Ammon's horn (tissue), 1 donor: ENCODE data around the gene SPNS1.
"Not testable (repeated sequence)": the region's sequence is repeated elsewhere in the genome, so short reads cannot be mapped to it uniquely, and the experiment has no call there.

Source experiments
- DNase-seq: peaks from one replicate; pipeline ENCODE4 v3.0.0-alpha.2; 2016; ENCODE audit warnings: low spot score

The SPNS1 gene

DNA sequence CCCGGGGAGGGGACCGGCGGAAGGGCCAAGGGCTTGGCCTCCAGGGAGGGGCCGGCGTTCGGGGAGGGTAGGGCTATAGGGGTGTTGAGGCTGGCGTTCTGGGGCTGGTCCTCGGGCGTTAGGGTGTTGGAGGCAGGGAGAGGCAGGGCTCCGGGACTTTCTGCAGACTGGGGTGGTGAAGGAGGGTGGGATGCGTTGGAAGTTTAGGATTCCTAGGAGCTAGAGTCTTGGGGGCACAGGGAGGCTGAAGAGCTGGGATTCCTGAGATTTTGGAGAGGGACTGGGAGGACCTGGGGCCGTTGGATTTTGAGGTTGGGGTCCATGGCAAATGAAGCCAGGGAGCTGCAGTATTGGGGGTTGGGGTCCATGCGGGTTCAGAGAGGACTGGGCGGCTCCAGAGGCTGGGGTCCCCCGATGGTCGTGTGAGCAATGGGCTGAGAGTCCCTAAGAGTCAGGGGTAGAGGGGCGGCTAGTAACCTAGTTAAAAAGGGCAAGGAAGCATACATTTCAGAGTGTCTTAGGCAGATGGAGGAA, 23.1 kb upstream of the SPNS1 start:
- no peak for DNase-seq

DNA sequence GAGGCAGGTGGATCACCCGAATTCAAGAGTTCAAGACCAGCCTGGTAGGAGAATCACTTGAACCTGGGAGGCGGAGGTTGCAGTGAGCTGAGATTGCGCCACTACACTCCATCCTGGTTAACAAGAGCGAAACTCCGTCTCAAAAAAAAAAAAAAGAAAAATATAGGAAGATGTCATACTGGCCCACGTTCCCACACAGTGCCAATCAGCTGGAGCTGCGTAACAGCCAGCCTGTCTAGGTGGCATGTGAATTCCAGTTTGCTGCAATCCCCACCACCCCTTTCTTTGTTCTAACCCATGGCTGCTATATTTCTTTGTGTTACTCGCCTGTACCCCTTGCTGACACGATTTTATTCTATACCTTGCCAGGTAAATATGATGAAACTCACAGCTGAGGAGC, 16.4 kb upstream of the SPNS1 start:
- DNase-seq: no peak

DNA sequence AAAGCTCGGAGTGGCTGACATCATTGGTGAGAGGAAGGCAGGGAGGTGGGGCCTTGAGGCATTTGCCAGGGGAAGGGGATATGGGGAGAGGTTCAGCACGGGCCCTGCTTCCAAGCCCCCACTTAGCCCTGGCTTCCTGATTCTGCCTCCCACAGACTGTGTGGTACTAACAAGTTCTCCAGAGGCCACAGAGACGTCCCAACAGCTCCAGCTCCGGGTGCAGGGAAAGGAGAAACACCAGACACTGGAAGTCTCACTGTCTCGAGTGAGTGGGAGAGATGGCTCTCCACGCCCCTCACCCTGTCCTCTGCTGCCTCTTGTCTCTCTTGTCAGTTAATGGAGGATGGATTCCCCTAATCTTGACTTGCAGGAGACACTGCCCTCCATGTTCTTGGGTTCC, 15.7 kb upstream of the SPNS1 start:
- no peak for DNase-seq

DNA sequence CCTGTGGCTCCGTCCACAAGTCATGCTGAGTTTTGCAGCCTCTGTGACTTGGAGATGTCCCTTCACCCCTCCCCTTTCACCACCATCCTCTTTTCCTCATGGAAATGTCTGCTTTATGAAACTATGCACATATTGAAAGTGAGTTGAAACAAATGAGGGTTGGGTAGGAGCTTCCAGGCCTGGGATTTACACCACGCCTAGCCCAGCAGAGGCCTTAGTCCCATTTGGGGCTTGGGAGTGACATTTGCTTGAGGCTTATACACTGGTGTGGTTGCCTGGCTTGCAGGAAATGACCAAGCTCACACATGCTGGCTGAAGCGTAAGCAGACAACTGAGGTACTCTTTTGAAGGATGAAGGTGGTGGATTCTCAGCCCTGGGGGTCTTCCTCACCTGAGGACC, 10.5 kb upstream of the SPNS1 start:
- no peak for DNase-seq

DNA sequence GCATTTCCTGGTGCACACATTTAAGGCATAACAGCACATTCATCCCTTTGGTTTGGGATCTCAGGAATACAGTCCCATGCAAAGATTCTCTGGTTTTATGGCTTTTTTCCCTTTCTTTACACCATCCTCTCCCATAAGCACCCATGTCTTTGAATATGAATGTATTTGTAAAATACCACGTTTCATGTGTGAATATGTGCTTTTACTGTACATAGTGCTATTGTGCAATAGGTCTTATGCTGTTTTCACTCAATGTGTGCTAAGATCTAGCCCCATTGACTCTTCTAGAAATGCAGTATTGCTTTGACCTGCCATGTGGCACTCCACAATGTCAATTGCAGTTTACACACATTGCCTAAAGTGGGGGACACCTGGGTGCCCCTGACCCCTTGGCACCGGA, 10.1 kb upstream of the SPNS1 start:
- DNase-seq: no peak

DNA sequence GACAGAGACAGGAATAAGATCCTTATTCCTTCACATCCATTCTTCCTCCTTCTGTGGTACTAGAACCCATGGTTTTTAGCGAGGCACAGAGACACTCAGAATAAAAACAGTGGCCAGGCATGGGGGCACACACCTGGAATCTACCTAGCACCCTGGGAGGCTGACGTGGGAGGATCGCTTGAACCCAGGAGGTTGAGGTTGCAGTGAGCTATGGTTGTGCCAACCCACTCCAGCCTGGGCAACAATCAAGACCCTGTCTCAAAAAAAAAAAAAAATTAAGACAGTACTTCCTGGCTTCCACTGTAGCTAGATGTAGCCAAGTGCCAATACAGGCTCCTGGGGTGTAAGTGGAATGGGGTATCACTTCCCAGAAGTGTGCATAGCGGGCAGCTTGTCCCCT, 7.4 kb upstream of the SPNS1 start:
- no peak for DNase-seq

DNA sequence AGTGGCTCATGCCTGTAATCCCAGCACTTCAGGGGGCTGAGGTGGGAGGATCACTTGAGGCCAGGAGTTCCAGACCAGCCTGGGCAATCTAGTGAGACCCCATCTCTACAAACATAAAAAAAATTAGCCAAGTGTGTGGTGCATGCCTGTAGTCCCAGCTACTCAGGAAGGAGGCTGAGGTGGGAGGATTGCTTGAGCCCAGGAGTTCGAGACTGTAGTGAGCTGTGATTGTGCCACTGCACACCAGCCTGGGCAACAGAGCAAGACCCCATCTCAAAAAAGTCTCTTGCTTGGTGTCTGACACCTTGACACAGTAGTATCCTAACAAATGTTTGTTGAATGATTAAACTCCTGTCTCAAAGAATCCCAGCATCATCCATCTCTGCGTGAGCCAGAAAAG, 4.9 kb upstream of the SPNS1 start:
- not testable (repeated sequence) for DNase-seq

DNA sequence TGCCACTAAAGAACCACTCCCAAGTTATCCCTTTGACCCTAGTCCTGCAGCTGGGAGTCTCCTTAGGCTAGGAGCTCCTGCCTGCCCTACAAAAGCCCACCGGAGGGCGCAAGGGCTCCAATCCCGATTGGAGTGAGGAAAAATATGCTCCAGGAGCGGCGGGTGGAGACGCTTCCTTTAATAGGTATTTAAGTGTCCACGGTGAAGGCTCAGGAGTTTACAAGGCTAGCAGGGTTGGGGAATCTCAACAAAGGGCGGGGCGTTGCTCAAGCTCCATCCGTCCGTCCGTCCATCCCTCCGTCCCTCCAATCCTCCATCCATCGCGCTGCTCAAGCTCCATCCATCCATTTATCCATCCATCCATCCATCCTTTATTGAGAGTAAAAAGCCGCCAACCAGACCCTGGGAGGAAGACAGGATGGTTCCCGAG, 556 bp upstream of the SPNS1 start:
- peak; percentile 66 for DNase-seq

DNA sequence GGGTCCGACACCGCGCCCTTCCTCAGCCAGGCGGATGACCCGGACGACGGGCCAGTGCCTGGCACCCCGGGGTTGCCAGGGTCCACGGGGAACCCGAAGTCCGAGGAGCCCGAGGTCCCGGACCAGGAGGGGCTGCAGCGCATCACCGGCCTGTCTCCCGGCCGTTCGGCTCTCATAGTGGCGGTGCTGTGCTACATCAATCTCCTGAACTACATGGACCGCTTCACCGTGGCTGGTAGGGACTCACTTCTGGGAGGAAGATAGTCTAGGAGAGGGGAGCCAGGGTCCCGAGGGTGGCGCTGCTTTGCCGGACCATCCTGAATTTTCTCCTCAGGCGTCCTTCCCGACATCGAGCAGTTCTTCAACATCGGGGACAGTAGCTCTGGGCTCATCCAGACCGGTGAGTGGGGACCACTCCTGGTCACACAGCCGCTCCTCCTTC, 601 bp downstream of the SPNS1 start:
- no peak for DNase-seq

DNA sequence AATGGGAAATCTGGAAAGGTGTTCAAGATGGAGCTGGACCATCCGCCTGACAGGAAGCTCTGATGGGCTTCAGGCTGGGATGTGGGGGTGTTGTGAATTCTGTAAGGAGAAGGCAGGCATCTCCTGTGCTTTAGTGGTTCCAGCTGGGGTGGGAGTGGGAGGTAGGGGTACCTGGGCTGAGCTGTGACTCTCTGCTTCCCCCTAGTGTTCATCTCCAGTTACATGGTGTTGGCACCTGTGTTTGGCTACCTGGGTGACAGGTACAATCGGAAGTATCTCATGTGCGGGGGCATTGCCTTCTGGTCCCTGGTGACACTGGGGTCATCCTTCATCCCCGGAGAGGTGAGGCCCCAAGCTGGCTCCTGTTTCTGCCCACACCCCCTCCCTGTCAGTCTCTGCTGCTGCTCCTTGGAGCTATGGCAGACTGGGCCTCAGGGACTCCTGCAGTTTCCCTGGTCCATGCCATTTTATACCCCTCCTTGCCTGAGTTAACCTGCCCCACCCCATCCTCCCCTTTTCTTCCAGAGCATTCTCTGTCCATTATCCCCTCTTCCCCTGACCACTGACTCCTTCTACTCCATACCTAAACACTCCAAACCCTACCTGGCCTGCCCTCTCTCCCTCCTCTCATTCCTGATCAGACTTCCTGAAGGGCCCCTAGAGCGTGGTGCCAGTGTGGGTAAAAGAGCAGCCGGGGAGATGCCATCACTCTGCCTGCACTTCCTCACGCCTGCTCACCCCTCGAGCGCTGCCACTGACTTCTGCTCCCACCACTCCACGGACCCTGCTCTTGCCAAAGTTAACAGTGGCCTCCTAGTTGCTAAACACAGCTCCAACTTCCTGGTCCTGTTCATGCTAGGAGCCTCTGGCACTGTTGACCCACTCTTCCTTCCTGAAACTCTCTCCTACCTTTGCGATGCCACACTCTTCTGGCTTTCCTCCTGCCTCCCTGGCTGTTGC, 3.4 kb downstream of the SPNS1 start:
- DNase-seq: no peak

DNA sequence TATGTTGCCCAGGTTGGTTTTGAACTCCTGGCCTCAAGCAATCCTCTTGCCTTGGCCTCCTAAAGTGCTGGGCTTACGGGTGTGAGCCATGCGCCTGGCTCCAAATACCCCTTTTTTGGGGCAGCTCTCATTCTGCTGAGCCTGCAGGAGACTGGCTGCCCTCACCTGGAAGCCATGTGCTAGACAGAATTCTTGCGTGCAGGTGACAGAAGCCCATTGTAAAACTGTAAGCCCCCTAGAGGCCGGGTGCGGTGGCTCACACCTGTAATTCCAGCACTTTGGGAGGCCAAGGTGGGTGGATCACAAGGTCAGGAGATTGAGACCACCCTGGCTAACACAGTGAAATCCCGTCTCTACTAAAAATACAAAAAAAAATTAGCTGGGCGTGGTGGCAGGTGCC, 5.8 kb downstream of the SPNS1 start:
- DNase-seq: not testable (repeated sequence)

DNA sequence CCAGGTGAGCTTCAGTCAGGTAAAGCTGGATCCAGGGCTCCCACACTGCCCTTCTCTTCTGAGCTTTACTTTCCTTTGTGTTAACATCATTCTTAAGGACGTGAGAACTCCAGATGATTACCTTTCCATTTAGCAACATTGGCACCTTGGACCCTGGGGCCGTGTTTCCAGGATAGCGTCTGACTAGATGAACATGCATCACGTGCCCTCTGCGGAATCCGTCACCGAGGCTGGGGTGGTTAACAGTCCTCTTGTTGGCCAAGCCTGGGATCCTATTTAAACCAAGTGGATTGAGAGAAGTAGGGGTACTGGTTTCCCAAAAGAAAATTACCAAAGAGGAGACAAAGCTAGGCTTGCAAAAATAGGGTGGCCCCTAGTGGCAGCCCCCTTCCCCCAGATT, 6.4 kb downstream of the SPNS1 start:
- no peak for DNase-seq

DNA sequence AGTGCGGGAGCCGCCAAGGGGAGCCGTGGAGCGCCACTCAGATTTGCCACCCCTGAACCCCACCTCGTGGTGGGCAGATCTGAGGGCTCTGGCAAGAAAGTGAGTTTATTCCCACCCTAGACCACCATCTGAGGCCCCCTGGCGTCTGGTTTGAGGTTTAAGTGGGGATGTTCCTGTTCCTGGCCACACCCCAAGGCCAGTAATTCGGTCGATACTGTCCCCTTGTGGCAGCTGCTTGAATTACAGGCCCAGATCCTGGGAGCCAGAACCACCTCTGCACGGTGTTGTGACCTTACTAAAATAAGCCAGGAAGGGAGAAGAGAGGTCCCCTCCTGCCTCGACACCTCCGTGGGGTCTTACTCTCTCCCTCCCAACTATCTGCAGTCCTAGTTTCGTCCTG, 6.9 kb downstream of the SPNS1 start:
- DNase-seq: no peak

DNA sequence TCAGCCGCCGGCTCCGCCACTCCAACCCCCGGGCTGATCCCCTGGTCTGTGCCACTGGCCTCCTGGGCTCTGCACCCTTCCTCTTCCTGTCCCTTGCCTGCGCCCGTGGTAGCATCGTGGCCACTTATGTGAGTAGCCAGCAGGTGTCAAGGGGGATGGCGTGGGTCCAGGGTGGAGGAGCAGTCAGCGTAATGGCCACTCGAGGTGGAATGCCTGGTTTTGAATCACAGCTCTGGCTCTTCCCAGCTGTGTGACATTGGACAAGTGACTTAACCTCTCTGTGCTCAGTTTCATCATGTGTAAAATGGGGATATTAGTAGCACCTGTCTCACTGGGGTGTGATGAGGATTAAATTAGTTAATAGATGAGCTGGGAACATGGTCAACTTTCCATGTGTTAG, 7.8 kb downstream of the SPNS1 start:
- DNase-seq: no peak

DNA sequence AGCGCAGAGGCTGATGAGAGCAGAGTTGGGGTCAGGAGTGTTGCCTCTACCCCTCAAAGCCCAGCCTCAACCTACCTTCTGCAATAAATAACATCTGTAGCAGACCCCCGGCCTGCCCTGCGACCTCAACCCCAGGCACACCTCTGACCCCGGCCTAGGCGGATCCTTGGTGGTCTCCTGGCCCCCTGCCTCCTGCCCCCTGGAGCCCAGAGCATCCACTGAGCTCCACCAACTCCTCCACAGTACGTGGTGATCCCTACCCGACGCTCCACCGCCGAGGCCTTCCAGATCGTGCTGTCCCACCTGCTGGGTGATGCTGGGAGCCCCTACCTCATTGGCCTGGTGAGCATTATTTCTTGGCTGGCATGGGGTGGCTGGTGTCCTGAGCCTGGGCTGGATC, 8.4 kb downstream of the SPNS1 start:
- no peak for DNase-seq

DNA sequence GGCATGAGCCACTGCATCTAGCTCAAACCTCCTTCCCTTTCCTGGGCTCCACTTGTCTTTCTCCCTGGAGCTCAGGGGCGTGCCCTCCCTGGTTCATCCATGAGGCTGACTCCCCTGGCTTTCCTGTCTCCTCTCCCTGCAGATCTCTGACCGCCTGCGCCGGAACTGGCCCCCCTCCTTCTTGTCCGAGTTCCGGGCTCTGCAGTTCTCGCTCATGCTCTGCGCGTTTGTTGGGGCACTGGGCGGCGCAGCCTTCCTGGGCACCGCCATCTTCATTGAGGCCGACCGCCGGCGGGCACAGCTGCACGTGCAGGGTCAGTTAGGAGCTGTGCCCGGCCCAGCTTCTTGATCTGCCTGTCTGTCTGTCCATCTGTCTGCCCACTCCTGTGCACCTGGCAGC, 9.1 kb downstream of the SPNS1 start:
- DNase-seq: no peak

DNA sequence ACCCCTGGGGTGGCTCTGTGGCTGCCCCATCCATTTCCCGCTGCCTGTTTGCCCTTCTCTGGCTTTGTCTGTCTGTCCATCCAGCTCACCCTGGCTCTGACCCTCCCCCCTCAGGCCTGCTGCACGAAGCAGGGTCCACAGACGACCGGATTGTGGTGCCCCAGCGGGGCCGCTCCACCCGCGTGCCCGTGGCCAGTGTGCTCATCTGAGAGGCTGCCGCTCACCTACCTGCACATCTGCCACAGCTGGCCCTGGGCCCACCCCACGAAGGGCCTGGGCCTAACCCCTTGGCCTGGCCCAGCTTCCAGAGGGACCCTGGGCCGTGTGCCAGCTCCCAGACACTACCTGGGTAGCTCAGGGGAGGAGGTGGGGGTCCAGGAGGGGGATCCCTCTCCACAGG, 9.5 kb downstream of the SPNS1 start:
- no peak for DNase-seq

DNA sequence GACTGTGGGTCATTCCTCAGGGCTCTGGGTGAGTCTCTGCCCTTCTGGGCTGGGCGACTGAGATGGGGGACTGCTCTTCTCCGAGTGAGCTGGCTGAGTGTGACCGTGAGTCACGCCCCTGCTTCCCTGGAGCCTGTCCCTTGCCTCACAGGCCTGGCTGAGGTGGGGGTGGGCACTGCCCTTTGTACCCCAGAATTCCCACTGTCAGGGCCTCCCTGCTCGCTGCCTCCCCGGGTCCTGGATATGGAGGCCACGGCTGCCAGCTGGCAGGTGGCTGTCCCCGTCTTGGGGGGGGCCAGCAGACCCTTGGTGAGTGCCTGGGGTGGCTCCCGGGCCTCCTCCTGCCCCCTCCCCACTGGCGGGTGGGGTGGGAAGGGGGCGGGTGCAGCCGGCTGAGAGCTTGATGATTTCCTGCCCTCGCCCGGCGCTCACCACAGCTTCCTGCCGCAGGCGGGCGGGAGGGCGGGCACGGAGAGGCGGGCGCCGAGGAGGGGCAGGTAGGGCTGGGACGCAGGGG, 10.1 kb downstream of the SPNS1 start, which contains the start of gene LAT:
TSS of gene LAT (plus strand) at position 434 of the 517 bp plus-strand sequence. CDS start 366 bp downstream, outside the sequence.
- no peak for DNase-seq

DNA sequence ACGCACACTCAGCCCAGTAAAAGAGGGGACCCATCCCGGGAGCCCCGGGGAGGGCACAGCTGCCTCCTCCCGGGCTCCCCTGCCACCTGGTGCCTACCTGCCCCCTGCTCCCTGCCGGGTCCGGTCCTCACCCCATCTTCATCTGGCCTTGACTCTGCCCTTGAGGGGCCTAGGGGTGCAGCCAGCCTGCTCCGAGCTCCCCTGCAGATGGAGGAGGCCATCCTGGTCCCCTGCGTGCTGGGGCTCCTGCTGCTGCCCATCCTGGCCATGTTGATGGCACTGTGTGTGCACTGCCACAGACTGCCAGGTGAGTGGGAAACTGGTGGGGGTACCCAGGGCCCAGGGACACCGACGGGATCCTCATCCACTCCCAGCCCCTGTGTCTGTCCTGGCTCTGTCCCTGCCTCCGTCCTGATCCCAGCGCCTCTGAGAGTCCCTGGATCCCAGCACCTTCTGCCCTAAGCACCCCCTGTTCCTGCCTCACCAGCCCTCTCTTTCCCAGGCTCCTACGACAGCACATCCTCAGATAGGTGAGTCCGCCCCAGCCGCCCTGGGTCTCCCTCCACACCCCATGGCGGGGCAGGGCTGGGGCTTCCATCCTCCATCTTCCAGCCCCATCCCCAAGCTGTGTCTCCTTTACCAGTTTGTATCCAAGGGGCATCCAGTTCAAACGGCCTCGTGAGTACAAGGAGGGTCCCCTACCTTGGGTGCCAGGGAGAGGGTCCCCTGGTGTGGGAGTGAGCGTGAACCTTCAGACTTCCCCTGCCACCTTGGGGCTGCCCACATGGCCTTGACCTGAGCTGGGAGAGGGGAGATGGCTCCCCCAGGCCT, 10.8 kb downstream of the SPNS1 start:
- no peak for DNase-seq

DNA sequence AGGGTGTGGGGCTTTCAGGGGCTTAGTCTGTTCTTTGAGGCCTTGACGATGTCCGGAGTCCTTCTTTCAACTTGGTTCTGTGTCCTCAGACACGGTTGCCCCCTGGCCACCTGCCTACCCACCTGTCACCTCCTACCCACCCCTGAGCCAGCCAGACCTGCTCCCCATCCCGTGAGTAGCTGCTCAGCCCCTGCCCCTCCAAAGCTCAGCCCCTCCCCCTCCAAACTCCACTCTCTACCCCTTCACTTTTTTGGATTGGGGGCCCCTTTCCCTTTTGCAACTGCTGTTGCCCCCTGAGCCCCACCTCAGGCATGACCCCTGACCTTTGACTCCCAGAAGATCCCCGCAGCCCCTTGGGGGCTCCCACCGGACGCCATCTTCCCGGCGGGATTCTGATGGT, 11.5 kb downstream of the SPNS1 start:
- DNase-seq: no peak

DNA sequence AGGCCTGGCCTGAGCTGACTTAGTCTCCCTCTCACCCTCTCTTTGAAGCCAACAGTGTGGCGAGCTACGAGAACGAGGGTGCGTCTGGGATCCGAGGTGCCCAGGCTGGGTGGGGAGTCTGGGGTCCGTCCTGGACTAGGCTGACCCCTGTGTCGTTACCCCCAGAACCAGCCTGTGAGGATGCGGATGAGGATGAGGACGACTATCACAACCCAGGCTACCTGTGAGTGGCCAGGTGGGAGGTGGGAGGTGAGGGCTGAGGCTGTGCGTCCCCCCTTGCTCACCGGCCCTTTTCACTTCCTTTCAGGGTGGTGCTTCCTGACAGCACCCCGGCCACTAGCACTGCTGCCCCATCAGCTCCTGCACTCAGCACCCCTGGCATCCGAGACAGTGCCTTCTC, 11.9 kb downstream of the SPNS1 start:
- no peak for DNase-seq

DNA sequence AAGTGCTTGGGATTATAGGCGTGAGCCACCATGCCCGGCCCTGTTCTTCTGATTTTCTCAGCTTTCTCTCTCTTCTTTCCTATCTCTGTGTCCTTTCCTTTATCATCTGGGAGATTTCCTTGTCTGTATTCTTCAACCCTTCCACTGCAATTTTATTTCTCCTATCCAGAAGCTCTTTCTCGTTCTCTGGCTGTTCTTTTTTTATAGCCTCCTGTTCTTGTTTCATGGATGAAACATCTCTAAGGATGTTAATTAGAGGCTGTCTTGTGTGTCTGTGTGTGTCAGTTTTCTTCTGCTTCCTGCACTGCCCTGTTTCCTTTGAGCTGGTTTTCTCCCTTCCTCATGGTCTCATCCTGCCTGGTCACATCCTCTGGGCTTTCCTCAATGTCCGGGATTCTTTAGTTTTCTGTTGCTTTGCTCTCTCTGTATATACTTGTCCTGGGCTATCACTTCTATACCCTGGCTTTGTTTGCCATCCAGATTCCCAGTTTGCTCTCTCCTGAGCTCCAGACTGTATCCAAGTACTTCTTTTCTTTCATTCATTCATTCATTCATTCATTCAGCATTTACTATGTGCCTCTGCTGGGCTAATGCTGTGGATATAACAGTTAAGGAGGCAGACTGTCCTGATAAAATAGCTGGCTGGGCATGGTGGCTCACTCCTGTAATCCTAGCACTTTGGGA, 12.7 kb downstream of the SPNS1 start:
- no peak for DNase-seq
